ENCODE data around the gene SNRK. TPM values are rescaled to one million over a fixed set of nuclear protein-coding genes. Genes with fewer than 3 reads are reported as not detected.

The SNRK gene
- total RNA-seq = 10.3 and 15.4 TPM in 2 replicates

GRCh38 chr3:43286115-43286840 is at the start of gene SNRK:
Gene SNRK, plus strand, starts transcription at chr3:43286540. Its CDS starts 16,664 bp downstream, at chr3:43303204.

Other genes starting within 250 kb of the SNRK start
- 12.9 and 15.1 TPM in 2 replicates for gene POMGNT2, start 180.5 kb upstream of the SNRK start, total RNA-seq

Measured in subcutaneous preadipocyte (primary cell).